ENCODE measurements around the gene RPP21.
"Not testable (repeated sequence)": the region's sequence is repeated elsewhere in the genome, so short reads cannot be mapped to it uniquely, and the experiment has no call there.

Gene RPP21

DNA sequence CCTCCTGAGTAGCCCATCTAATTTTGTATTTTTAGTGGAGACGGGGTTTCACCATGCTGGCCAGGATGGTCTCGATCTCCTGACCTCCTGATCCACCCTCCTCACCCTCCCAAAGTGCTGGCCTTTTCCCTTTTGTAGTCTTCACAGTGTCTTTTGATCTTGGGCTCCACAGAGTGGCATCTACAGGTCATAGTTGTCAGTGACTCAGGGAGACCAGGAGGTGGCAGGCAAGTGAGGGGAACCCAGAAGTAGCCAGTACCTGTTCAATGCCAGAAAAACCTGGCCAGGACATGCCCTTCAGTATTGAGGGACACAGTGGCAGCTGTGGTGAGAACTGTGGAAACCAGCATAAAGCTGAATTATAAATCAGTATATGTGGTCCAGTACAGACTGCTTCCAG lies 19.6 kb downstream of the RPP21 start:
- H3K4me3 ChIP-seq (ENCODE audit: low read length in 2 of 2) = no peak overlapping the region
- H3K27me3 ChIP-seq (ENCODE audit: control insufficient read depth in 2 of 2, insufficient read depth in 2 of 2, low read length in 2 of 2) = peaks cover 23 to 33% of the 10 kb centered on the region in 2 donors
- H3K9ac ChIP-seq (ENCODE audit: low read depth in 1 of 2, low read length in 2 of 2) = no peak overlapping the region
- no peaks in the 10 kb centered on the region for H3K36me3 ChIP-seq (ENCODE audit: control insufficient read depth in 2 of 2, insufficient read depth in 2 of 2, low read length in 2 of 2)
- H3K4me1 ChIP-seq (ENCODE audit: control insufficient read depth in 2 of 2, insufficient read depth in 2 of 2, low read length in 2 of 2) = no peaks in the 10 kb centered on the region
- no peak overlapping the region for H3K27ac ChIP-seq (ENCODE audit: low read depth in 2 of 2, low read length in 2 of 2)
- no peaks in the 10 kb centered on the region for H3K9me3 ChIP-seq (ENCODE audit: control insufficient read depth in 2 of 2, low read length in 2 of 2)

DNA sequence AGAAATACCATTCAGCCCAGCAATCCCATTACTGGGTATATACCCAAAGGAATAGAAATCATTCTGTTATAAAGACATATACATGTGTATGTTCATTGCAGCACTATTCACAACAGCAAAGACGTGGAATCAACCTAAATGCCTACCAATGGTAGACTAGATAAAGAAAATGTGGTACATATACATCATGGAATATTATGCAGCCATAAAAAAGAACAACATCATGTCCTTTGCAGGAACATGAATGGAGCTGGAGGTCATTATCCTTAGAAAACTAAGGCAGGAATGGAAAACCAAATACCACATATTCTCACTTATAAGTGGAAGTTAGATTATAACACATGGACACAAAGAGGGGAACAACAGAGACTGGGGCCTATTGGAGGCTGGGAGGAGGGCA lies 24.3 kb downstream of the RPP21 start:
- H3K27me3 ChIP-seq (ENCODE audit: control insufficient read depth in 2 of 2, insufficient read depth in 2 of 2, low read length in 2 of 2) = peaks cover 12 to 13% of the 10 kb centered on the region in 2 donors
- H3K36me3 ChIP-seq (ENCODE audit: control insufficient read depth in 2 of 2, insufficient read depth in 2 of 2, low read length in 2 of 2); H3K27ac ChIP-seq (ENCODE audit: low read depth in 2 of 2, low read length in 2 of 2): not testable (repeated sequence)

DNA sequence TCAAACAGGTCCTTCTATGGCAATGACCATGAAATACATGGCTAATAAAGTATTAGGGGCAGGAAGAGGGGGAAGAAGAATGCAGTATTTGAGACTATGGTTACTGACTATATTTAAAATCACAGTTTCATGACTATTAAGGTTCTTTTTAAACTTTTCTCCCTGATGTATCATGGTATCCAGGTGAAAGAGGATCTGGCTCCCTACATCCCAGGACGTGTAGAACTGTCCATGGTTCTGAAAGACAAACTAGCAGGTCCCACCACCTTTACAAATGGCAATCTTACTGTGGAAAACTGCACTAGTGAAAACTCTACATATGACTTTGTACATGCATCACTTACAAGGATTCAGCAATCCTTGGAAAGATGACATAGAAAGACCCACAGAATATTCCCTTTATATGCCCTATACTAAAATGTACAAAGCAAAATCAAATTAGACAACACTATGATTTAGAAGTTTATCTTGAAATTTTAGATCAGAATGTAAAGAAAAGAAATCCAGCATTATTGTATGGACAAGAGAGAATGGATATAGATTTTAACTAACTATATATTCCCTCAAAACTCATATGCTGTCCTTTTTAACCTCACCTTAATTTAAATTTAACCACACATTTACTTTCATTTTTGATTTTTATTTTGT lies 33.5 kb downstream of the RPP21 start:
- peaks cover 0 to under 1% of the 10 kb centered on the region in 2 donors for H3K27me3 ChIP-seq (ENCODE audit: control insufficient read depth in 2 of 2, insufficient read depth in 2 of 2, low read length in 2 of 2)
- H3K9me3 ChIP-seq (ENCODE audit: control insufficient read depth in 2 of 2, low read length in 2 of 2) = no peaks in the 10 kb centered on the region
- no peaks in the 10 kb centered on the region for H3K36me3 ChIP-seq (ENCODE audit: control insufficient read depth in 2 of 2, insufficient read depth in 2 of 2, low read length in 2 of 2)
- H3K9ac ChIP-seq (ENCODE audit: low read depth in 1 of 2, low read length in 2 of 2) = no peak overlapping the region
- no peaks in the 10 kb centered on the region for H3K4me1 ChIP-seq (ENCODE audit: control insufficient read depth in 2 of 2, insufficient read depth in 2 of 2, low read length in 2 of 2)
- H3K4me3 ChIP-seq (ENCODE audit: low read length in 2 of 2) = no peak overlapping the region
- H3K27ac ChIP-seq (ENCODE audit: low read depth in 2 of 2, low read length in 2 of 2) = no peak overlapping the region

More for the DNA sequence above, 24.3 kb downstream of the RPP21 start:
- H3K9ac ChIP-seq (ENCODE audit: low read depth in 1 of 2, low read length in 2 of 2); H3K4me3 ChIP-seq (ENCODE audit: low read length in 2 of 2); H3K4me1 ChIP-seq (ENCODE audit: control insufficient read depth in 2 of 2, insufficient read depth in 2 of 2, low read length in 2 of 2); H3K9me3 ChIP-seq (ENCODE audit: control insufficient read depth in 2 of 2, low read length in 2 of 2): not testable (repeated sequence)

DNA sequence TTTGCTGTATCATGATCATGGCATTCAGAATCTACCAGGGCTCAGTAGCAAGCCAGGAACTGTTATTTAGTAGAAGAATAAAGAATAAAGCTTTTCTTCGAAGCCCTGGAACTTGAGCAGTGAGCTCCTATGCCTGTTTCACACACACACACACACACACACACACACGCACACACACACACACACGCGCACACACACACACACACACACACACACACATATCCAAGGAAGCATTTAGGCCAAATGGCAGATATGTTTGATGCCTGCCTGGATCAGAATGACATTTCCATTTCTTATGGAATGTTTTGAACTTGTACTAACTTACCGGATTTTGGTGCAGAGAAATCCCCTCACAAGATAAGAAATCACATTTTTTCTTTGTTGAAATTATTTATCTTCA lies 35.5 kb downstream of the RPP21 start:
- Histone ChIP-seq H3K4me1 (ENCODE audit: control insufficient read depth in 2 of 2, insufficient read depth in 2 of 2, low read length in 2 of 2) (no peaks in the 10 kb centered on the region), H3K27me3 (ENCODE audit: control insufficient read depth in 2 of 2, insufficient read depth in 2 of 2, low read length in 2 of 2) (peaks cover 0 to 5% of the 10 kb centered on the region in 2 donors), H3K36me3 (ENCODE audit: control insufficient read depth in 2 of 2, insufficient read depth in 2 of 2, low read length in 2 of 2) (no peaks in the 10 kb centered on the region), H3K9ac (ENCODE audit: low read depth in 1 of 2, low read length in 2 of 2) (no peak overlapping the region), H3K9me3 (ENCODE audit: control insufficient read depth in 2 of 2, low read length in 2 of 2) (no peaks in the 10 kb centered on the region), H3K4me3 (ENCODE audit: low read length in 2 of 2) (no peak overlapping the region), H3K27ac (ENCODE audit: low read depth in 2 of 2, low read length in 2 of 2) (no peak overlapping the region)

DNA sequence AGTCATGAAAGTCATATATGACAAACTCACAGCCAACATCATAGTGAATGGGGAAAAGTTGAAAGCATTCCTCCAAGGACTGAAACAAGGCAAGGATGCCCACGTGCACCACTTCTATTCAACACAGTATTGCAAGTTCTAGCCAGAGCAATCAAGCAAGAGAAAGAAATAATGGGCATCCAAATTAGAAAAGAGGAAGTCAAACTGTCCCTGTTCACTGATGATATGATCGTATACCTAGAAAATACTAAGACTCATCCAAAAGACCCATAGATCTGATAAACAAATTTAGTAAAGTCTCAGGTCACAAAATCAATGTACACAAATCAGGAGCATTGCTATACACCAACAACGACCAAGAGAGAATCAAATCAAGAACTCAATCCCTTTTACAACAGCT lies 41.2 kb downstream of the RPP21 start:
- Histone ChIP-seq H3K4me1 (ENCODE audit: control insufficient read depth in 2 of 2, insufficient read depth in 2 of 2, low read length in 2 of 2) (no peaks in the 10 kb centered on the region), H3K27me3 (ENCODE audit: control insufficient read depth in 2 of 2, insufficient read depth in 2 of 2, low read length in 2 of 2) (peaks cover 5 to 8% of the 10 kb centered on the region in 2 donors), H3K36me3 (ENCODE audit: control insufficient read depth in 2 of 2, insufficient read depth in 2 of 2, low read length in 2 of 2) (no peaks in the 10 kb centered on the region), H3K9ac (ENCODE audit: low read depth in 1 of 2, low read length in 2 of 2) (no peak overlapping the region), H3K27ac (ENCODE audit: low read depth in 2 of 2, low read length in 2 of 2) (no peak overlapping the region), H3K4me3 (ENCODE audit: low read length in 2 of 2) (no peak overlapping the region), H3K9me3 (ENCODE audit: control insufficient read depth in 2 of 2, low read length in 2 of 2) (no peaks in the 10 kb centered on the region)

DNA sequence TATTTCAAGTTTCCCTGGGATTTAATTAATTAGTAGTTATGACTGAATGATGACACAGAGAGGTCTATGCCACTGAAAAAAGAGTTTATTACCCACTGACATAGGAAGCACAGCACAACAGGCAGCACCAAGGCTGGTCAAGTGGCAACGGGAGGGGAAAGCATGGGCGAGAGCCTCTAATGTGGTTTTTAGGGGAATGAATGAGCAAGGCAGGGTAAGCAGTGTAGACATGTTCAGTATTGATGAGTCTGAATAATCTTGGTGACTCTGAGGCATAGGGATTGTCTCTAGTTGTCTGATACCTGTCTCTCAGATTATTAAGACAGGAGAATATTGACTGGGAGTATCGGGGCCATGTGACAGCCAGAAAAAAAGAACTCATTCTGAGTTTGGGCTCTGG lies 46.3 kb downstream of the RPP21 start:
- no peaks in the 10 kb centered on the region for H3K9me3 ChIP-seq (ENCODE audit: control insufficient read depth in 2 of 2, low read length in 2 of 2)
- H3K27me3 ChIP-seq (ENCODE audit: control insufficient read depth in 2 of 2, insufficient read depth in 2 of 2, low read length in 2 of 2) = peaks cover 4 to 23% of the 10 kb centered on the region in 2 donors
- no peak overlapping the region for H3K4me3 ChIP-seq (ENCODE audit: low read length in 2 of 2)
- H3K27ac ChIP-seq (ENCODE audit: low read depth in 2 of 2, low read length in 2 of 2) = no peak overlapping the region
- no peaks in the 10 kb centered on the region for H3K36me3 ChIP-seq (ENCODE audit: control insufficient read depth in 2 of 2, insufficient read depth in 2 of 2, low read length in 2 of 2)
- H3K4me1 ChIP-seq (ENCODE audit: control insufficient read depth in 2 of 2, insufficient read depth in 2 of 2, low read length in 2 of 2) = no peaks in the 10 kb centered on the region
- H3K9ac ChIP-seq (ENCODE audit: low read depth in 1 of 2, low read length in 2 of 2) = no peak overlapping the region

DNA sequence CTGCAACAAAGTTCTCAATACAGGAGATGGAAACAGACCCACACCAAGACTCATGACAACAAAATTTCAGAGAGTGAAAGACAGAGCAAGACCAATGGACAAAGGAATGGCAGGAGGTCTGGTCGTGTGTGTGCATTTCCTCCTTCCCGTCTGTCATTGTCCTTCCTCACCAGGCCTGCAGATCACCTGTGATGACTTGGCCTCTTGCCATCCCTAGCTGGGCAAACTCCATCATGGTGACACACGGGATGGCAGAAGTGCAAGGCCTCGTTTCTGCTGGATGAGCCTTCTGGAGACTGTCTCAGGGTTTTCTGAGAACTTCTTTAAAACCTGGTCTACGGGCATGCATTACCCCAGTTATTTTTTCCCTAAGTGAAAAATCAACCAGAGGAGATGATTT lies 49.2 kb downstream of the RPP21 start:
- H3K27ac ChIP-seq (ENCODE audit: low read depth in 2 of 2, low read length in 2 of 2) = no peak overlapping the region
- peaks cover 4 to 20% of the 10 kb centered on the region in 2 donors for H3K27me3 ChIP-seq (ENCODE audit: control insufficient read depth in 2 of 2, insufficient read depth in 2 of 2, low read length in 2 of 2)

More for the DNA sequence above, 49.2 kb downstream of the RPP21 start:
- H3K36me3 ChIP-seq (ENCODE audit: control insufficient read depth in 2 of 2, insufficient read depth in 2 of 2, low read length in 2 of 2) = no peaks in the 10 kb centered on the region
- no peaks in the 10 kb centered on the region for H3K9me3 ChIP-seq (ENCODE audit: control insufficient read depth in 2 of 2, low read length in 2 of 2)
- H3K9ac ChIP-seq (ENCODE audit: low read depth in 1 of 2, low read length in 2 of 2) = no peak overlapping the region
- H3K4me3 ChIP-seq (ENCODE audit: low read length in 2 of 2) = no peak overlapping the region
- H3K4me1 ChIP-seq (ENCODE audit: control insufficient read depth in 2 of 2, insufficient read depth in 2 of 2, low read length in 2 of 2) = peaks cover 0 to 8% of the 10 kb centered on the region in 2 donors

All from mucosa of rectum (tissue), 2 donors.